Astrocyte of the spinal cord (primary cell): ENCODE data around the gene DAGLA.

Source experiments
- DNase-seq: peaks from one replicate; pipeline ENCODE4 v3.0.0; 2011; ENCODE audit warnings: low read depth, low spot score
- H3K4me3 ChIP-seq: 2 replicates; pipeline ENCODE4 v1.5.1; 2011; ENCODE audit warnings: low read depth, mild to moderate bottlenecking, low read length, moderate library complexity
- in situ Hi-C: cut with HindIII; loops from 2 replicates; pipeline ENCODE4 v1.10.0; 2017; ENCODE audit warnings: low sequenced_read_pairs
- TF ChIP-seq, protein P1 (sequence below): IDR thresholded peaks from 2 replicates; pipeline ENCODE4 v1.5.1; 2012; ENCODE audit warnings: low read depth, mild to moderate bottlenecking, low read length, inconsistent platforms

DAGLA gene

DNA sequence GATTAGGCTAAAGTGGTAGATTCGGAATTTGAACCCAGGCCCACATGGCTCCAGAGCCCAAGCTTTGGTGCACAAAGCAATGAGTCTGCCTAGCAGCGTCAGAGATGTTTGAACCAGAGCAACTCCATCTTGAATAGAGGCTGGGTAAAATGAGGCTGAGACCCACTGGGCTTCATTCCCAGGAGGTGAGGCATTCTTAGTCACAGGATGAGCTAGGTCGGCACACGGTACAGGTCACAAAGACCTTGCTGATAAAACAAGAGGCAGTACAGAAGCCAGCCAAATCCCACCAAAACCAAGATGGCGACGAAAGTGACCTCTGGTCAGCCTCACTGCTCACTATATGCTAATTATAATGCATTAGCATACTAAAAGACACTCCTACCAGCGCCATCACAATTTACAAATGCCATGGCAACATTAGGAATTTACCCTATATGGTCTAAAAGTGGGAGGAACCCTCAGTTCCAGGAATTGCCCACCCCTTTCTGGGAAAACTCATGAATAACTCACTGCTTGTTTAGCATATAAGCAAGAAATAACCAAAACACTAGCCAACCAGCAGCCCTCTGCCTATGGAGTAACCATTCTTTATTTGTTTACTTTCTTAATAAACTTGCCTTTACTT is 40.3 kb upstream of the DAGLA start:
- TF ChIP-seq, protein P1, sequence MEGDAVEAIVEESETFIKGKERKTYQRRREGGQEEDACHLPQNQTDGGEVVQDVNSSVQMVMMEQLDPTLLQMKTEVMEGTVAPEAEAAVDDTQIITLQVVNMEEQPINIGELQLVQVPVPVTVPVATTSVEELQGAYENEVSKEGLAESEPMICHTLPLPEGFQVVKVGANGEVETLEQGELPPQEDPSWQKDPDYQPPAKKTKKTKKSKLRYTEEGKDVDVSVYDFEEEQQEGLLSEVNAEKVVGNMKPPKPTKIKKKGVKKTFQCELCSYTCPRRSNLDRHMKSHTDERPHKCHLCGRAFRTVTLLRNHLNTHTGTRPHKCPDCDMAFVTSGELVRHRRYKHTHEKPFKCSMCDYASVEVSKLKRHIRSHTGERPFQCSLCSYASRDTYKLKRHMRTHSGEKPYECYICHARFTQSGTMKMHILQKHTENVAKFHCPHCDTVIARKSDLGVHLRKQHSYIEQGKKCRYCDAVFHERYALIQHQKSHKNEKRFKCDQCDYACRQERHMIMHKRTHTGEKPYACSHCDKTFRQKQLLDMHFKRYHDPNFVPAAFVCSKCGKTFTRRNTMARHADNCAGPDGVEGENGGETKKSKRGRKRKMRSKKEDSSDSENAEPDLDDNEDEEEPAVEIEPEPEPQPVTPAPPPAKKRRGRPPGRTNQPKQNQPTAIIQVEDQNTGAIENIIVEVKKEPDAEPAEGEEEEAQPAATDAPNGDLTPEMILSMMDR: no peak
- peak; percentile 29 for DNase-seq
- in situ Hi-C loops: no loop called here
- H3K4me3 ChIP-seq: no peak overlapping the region

DNA sequence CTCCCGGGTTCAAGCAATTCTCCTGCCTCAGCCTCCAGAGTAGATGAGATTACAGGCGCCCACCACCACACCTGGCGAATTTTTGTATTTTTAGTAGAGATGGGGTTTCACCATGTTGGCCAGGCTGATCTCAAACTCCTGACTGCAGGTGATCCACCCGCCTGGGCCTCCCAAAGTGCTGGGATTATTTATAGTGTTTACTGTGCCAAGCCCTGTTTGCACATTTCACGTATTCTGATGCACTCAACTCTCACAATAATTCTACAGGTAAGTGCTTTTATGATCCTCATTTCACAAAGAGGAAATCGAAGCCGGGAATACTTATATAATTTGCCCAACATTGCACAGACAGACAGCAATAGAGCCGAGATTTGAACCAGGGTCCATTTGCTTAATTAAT is 38.0 kb upstream of the DAGLA start:
- TF ChIP-seq, protein P1: no peak
- no peak overlapping the region for H3K4me3 ChIP-seq
- DNase-seq: no peak
- in situ Hi-C loops: no loop called here

DNA sequence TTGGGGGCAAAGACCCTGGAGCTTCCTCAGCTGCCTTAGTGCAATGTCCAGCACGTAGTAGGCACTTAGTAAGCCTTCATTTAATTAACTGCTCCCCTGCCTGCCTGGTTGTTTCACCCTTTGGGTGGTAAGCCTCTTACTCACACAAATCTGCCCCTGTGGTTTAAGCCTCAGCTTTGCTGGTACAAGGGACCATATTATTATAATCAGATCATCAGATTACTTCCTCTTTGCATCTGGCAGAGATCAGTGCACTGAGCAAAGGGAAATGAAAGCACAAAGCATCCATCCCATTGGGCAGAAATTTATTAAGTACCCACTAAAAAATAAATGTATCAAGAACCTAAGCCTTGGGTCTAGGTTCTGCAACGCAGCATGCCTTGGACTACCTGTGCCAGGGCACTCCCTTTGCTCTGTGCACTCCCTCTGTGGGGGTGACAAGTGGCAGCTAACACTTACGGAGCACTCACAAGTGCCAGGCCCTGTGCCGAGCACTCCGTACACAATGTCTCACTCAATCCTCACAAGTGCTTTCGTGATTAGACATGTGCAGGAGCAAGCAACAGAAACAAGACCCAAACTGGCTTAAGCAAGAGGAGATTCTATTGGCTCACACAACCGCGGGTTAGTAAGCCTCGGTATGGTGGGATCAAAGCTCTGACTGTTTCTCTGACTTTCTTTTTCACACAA is 34.9 kb upstream of the DAGLA start:
- H3K4me3 ChIP-seq: no peak overlapping the region
- in situ Hi-C loops: no loop called here
- TF ChIP-seq, protein P1: no peak
- no peak for DNase-seq

GRCh38 chr11:61647529-61647928 is 32.7 kb upstream of the DAGLA start:
- no peak for DNase-seq
- in situ Hi-C loops: no loop called here
- TF ChIP-seq, protein P1: no peak
- H3K4me3 ChIP-seq: no peak overlapping the region

DNA sequence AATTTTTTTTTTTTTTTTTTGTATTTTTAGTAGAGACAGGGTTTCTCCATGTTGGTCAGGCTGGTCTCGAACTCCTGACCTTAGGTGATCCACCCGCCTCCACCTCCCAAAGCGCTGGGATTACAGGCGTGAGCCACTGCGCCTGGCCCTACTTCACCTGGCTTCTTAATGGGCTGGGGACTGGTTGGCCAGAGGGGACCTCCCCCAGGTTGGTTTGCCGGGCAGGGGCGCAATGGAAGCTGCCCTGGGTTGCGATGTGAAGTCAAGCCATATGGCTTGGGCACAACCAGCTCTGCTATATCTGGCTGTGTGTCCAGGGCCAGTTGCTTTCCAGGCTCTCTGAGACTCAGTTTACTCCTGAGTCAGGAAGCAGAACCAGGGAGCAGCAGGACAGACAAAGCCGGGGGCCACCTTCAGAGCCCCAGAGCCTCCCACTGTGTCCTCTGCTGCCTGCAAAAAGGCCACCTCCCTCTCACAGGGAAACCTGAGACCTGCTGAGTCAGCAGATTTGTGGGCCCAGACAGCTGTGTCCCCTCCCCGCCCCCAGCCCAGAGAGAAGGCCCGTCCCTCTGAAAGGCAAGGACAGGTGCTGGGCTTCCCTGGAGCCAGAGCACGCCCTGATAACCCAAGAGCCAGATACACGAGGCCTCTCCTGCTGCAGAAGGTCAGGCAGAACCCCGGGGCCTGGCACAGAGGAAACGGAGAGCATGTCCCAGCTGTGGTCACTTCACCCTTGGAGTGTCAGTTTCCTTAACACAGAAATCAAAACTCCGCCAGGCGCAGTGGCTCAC is 29.2 kb upstream of the DAGLA start:
- DNase-seq: no peak
- no peak overlapping the region for H3K4me3 ChIP-seq
- TF ChIP-seq, protein P1: no peak
- in situ Hi-C loops: no loop called here

DNA sequence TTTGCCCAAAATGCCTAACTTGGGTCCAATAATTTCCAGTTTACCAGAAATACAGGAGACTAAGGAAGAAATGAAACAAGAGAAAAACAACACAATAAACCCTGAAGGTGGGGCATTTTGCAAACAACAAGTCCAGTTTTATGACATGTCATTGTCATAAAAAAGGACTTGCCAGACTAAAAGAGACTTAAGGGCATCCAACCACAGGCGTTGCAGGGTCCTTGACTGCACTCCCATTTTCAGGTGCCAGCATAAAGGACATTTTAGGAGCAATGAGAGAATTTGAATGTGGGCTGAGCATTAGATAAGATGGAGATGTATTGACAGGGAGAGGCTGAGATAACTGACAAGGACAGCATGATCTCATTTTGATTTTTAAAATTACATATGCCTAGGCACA is 28.1 kb upstream of the DAGLA start:
- in situ Hi-C loops: no loop called here
- no peak overlapping the region for H3K4me3 ChIP-seq
- TF ChIP-seq, protein P1: no peak
- no peak for DNase-seq
